ENCODE results near the gene MGAT4B.

DNA sequence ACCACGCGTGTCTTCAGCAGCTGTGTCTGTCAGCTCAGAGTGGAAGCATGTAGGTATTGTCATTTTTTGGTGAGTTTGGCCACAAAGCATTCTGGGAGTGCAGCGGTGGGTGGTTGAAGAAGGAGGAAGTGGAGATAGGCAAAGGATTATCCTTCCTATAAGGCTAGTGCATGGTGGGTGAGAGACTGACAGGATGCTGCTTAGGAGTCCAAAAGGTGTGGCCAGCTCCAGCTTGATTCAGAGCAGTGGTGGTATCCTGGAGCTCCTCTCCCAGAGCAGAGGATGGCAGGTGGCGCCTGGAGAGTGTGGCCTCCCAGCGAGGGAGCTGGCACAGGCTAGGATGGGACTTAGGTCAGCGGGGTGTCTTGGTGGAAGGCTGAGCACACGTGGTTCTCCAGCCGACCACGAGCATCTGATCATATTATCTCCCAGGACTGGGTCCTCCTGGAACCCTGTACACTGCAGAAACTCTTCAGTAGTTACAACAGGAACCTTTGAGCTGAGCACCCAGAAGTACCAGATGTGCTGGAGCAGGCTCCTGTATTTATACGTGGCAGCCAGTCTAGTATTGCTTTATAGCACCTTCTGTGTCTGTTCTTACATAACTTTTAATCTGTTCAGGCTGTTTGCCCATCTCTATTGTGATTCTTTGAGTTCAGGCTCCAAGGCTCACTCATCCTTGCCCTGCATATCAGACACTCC lies 44.4 kb downstream of the MGAT4B start:
- TF ChIP-seq, protein P1, sequence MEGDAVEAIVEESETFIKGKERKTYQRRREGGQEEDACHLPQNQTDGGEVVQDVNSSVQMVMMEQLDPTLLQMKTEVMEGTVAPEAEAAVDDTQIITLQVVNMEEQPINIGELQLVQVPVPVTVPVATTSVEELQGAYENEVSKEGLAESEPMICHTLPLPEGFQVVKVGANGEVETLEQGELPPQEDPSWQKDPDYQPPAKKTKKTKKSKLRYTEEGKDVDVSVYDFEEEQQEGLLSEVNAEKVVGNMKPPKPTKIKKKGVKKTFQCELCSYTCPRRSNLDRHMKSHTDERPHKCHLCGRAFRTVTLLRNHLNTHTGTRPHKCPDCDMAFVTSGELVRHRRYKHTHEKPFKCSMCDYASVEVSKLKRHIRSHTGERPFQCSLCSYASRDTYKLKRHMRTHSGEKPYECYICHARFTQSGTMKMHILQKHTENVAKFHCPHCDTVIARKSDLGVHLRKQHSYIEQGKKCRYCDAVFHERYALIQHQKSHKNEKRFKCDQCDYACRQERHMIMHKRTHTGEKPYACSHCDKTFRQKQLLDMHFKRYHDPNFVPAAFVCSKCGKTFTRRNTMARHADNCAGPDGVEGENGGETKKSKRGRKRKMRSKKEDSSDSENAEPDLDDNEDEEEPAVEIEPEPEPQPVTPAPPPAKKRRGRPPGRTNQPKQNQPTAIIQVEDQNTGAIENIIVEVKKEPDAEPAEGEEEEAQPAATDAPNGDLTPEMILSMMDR (IDR thresholded peaks at IDR 0.05), result no peak
- no peak for TF ChIP-seq POLR2A (IDR thresholded peaks at IDR 0.05)
